Karpas-422 (cell line): ENCODE data around the gene TADA3. TPM values are rescaled to one million over a fixed set of nuclear protein-coding genes. Genes with fewer than 3 reads are reported as not detected.

Source experiments
- DNase-seq: peaks from one replicate; pipeline ENCODE4 v3.0.0-alpha.2; 2015
- H2AFZ ChIP-seq: fragments of 200-600 bp; sonication (generic); 2 replicates; pipeline ENCODE4 v1.6.1; 2014; ENCODE audit warnings: antibody characterized with exemption, low read length, mixed read lengths
- H3K27ac ChIP-seq: fragments of 200-600 bp; sonication (generic); 2 replicates; pipeline ENCODE4 v1.5.1; 2014; ENCODE audit warnings: mild to moderate bottlenecking, low read length, moderate library complexity
- H3K27me3 ChIP-seq: fragments of 200-600 bp; sonication (generic); 2 replicates; pipeline ENCODE4 v1.6.1; 2014; ENCODE audit warnings: low read length, mixed read lengths
- H3K36me3 ChIP-seq: fragments of 200-600 bp; sonication (generic); 2 replicates; pipeline ENCODE4 v1.6.1; 2014; ENCODE audit warnings: low read length, mixed read lengths; ENCODE audit not compliant: insufficient read depth
- H3K4me1 ChIP-seq: fragments of 200-600 bp; sonication (generic); 2 replicates; pipeline ENCODE4 v1.6.1; 2014; ENCODE audit warnings: mild to moderate bottlenecking, low read length, mixed read lengths
- H3K4me2 ChIP-seq: fragments of 200-600 bp; sonication (generic); 2 replicates; pipeline ENCODE4 v1.6.1; 2014; ENCODE audit warnings: low read length, low read depth, mild to moderate bottlenecking; ENCODE audit not compliant: poor library complexity, severe bottlenecking
- H3K4me3 ChIP-seq: fragments of 200-600 bp; sonication (generic); 2 replicates; pipeline ENCODE4 v1.5.1; 2014; ENCODE audit warnings: mild to moderate bottlenecking, antibody characterized with exemption, low read length, mixed read lengths
- H3K79me2 ChIP-seq: fragments of 200-600 bp; sonication (generic); 2 replicates; pipeline ENCODE4 v1.6.1; 2014; ENCODE audit warnings: mild to moderate bottlenecking, low read length, mixed read lengths
- H3K9ac ChIP-seq: fragments of 200-600 bp; sonication (generic); 2 replicates; pipeline ENCODE4 v1.6.0; 2014; ENCODE audit warnings: low read length
- H3K9me2 ChIP-seq: fragments of 200-600 bp; sonication (generic), shearing (Covaris generic); replicated peaks from 2 replicates; pipeline ENCODE4 v1.6.0; 2014; ENCODE audit warnings: mild to moderate bottlenecking, low read length, moderate library complexity; ENCODE audit not compliant: insufficient read depth
- H3K9me3 ChIP-seq: fragments of 300-700, 200-600 bp; sonication (generic); 2 replicates; pipeline ENCODE4 v1.6.1; 2014; ENCODE audit warnings: low read length, mixed read lengths
- H4K20me1 ChIP-seq: fragments of 200-600 bp; sonication (generic); 2 replicates; pipeline ENCODE4 v1.6.1; 2014; ENCODE audit warnings: mild to moderate bottlenecking, antibody characterized with exemption, low read length, low read depth; ENCODE audit not compliant: insufficient read depth
- total RNA-seq: library from RNA; depleted of rRNA; stranded (reverse); fragments of >200 nt; shearing (Covaris generic); gene quantifications from 2 replicates; pipeline ENCODE4 v1.2.3, GENCODE V29; 2014; ENCODE audit warnings: low replicate concordance

Gene TADA3
- total RNA-seq, 1 experiment from 2014 or later = 80.2 TPM

DNA sequence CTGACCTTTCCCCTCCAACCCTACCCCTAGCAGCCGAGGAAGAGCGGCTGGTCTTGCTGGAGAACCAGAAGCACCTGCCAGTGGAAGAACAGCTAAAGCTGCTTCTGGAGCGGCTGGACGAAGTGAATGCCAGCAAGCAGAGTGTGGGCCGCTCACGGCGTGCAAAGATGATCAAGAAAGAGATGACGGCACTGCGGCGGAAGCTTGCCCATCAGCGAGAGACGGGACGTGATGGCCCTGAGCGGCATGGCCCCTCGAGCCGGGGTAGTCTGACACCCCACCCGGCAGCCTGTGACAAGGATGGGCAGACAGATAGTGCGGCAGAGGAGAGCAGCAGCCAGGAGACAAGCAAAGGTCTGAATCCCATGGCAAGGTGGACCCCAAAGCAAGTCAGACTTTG, 48.7 kb downstream of the TADA3 start:
- no peak overlapping the region for H2AFZ ChIP-seq
- no peaks in the 10 kb centered on the region for H3K27me3 ChIP-seq
- no peak overlapping the region for H3K4me2 ChIP-seq
- no peak overlapping the region for H3K4me3 ChIP-seq
- H3K79me2 ChIP-seq = 0 out of 2 replicates have a peak, but pooled peaks cover under 1% of the 10 kb centered on the region
- H4K20me1 ChIP-seq = no peaks in the 10 kb centered on the region
- H3K27ac ChIP-seq = no peak overlapping the region
- H3K9me3 ChIP-seq = no peaks in the 10 kb centered on the region
- no peak for DNase-seq
- H3K36me3 ChIP-seq = peaks cover 58% of the 10 kb centered on the region; the same call in 1 of the 2 replicates
- no peak overlapping the region for H3K9ac ChIP-seq
- H3K9me2 ChIP-seq = no peaks in the 10 kb centered on the region
- H3K4me1 ChIP-seq = no peaks in the 10 kb centered on the region

DNA sequence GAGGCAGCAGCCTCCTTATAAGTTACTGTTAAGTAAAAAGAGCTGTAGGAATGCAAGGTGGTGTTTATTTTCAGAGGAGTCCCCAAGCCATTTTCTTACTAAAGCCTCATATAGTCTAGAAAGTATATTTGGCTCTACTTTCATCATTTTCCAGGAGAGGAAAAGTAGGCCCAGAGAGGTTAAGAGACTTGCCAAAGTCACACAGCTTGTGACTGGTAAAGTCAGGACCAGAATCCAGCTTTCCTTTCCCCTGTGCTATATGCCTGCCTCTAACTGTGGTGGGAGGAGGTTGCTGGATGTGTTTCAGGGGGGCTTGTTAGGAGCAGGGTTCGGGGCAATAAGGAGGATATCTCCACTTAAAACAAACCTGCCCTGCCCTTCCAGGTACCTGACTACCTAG, 49.7 kb downstream of the TADA3 start:
- no peak overlapping the region for H2AFZ ChIP-seq
- H3K4me2 ChIP-seq = no peak overlapping the region
- no peaks in the 10 kb centered on the region for H4K20me1 ChIP-seq
- H3K9me3 ChIP-seq = no peaks in the 10 kb centered on the region
- H3K4me3 ChIP-seq = no peak overlapping the region
- H3K27me3 ChIP-seq = no peaks in the 10 kb centered on the region
- peaks cover 55% of the 10 kb centered on the region; the same call in 1 of the 2 replicates for H3K36me3 ChIP-seq
- H3K79me2 ChIP-seq = 0 out of 2 replicates have a peak, but pooled peaks cover 4% of the 10 kb centered on the region
- H3K4me1 ChIP-seq = no peaks in the 10 kb centered on the region
- no peak overlapping the region for H3K27ac ChIP-seq
- no peaks in the 10 kb centered on the region for H3K9me2 ChIP-seq
- no peak overlapping the region for H3K9ac ChIP-seq
- no peak for DNase-seq

DNA sequence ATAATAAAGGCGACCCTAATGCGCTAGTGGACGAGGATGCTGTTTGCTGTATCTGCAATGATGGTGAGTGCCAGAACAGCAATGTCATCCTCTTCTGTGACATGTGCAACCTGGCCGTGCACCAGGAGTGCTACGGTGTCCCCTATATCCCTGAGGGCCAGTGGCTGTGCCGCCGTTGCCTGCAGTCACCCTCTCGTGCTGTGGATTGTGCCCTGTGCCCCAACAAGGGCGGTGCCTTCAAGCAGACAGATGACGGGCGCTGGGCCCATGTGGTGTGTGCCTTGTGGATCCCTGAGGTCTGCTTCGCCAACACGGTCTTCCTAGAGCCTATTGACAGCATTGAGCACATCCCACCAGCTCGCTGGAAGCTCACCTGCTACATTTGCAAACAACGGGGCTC, 53.1 kb downstream of the TADA3 start:
- H3K27me3 ChIP-seq = no peaks in the 10 kb centered on the region
- H3K79me2 ChIP-seq = peaks cover 32% of the 10 kb centered on the region
- no peak overlapping the region for H3K27ac ChIP-seq
- H3K4me2 ChIP-seq = no peak overlapping the region
- no peak overlapping the region for H3K4me3 ChIP-seq
- H3K4me1 ChIP-seq = no peaks in the 10 kb centered on the region
- no peak for DNase-seq
- no peak overlapping the region for H3K9ac ChIP-seq
- H4K20me1 ChIP-seq = no peaks in the 10 kb centered on the region; the same call in 1 of the 2 replicates
- no peaks in the 10 kb centered on the region for H3K9me3 ChIP-seq
- no peak overlapping the region for H2AFZ ChIP-seq
- H3K36me3 ChIP-seq = peaks cover 57% of the 10 kb centered on the region; the same call in 1 of the 2 replicates
- no peaks in the 10 kb centered on the region for H3K9me2 ChIP-seq

DNA sequence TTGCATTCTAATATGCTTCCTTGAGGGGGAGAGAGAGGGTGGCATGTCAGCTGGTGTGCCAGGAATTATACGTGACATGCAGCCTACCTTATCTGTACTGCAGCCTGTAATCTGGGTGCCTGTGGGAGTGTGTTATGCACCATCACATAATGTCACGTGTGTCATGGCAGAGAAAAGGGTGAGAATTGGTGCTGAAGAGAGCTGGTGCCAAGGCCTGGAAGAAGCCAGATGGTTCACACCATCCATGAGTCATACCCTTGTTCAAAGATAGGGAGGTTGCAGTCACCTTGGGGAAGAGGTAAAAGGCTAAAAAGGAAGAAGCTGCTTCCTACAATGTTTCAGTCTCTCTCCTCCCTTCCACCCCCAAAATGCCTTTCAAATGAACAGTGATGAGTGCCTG, 55.4 kb downstream of the TADA3 start:
- no peak overlapping the region for H3K4me3 ChIP-seq
- peaks cover 13% of the 10 kb centered on the region for H4K20me1 ChIP-seq
- no peaks in the 10 kb centered on the region for H3K9me2 ChIP-seq
- no peak overlapping the region for H3K27ac ChIP-seq
- H3K9ac ChIP-seq = no peak overlapping the region
- H2AFZ ChIP-seq = no peak overlapping the region
- peaks cover 11% of the 10 kb centered on the region for H3K4me1 ChIP-seq
- H3K36me3 ChIP-seq = peaks cover 45% of the 10 kb centered on the region; the same call in 1 of the 2 replicates
- H3K79me2 ChIP-seq = peaks cover 55% of the 10 kb centered on the region
- no peak overlapping the region for H3K4me2 ChIP-seq
- H3K27me3 ChIP-seq = no peaks in the 10 kb centered on the region
- DNase-seq = no peak
- no peaks in the 10 kb centered on the region for H3K9me3 ChIP-seq

DNA sequence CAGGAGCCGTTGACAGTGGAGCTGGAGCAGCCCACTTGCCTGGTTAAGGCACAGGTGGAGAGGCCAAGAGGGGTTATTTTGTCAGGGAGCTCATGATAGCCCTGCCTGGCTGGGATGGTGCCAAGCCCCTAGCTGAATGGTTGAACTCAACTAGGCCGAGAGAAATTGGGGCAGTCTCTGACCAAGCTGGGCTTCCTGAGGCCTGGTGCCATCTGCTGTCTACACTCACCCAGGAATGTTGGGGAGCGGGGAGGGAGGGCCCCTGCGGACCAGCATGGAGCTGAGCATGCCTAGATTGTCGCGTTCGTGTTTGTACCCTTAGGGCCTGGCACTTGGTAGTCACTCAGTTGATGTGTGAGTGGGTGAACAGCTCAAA, 59.5 kb downstream of the TADA3 start:
- H3K79me2 ChIP-seq = peaks cover 54% of the 10 kb centered on the region

DNA sequence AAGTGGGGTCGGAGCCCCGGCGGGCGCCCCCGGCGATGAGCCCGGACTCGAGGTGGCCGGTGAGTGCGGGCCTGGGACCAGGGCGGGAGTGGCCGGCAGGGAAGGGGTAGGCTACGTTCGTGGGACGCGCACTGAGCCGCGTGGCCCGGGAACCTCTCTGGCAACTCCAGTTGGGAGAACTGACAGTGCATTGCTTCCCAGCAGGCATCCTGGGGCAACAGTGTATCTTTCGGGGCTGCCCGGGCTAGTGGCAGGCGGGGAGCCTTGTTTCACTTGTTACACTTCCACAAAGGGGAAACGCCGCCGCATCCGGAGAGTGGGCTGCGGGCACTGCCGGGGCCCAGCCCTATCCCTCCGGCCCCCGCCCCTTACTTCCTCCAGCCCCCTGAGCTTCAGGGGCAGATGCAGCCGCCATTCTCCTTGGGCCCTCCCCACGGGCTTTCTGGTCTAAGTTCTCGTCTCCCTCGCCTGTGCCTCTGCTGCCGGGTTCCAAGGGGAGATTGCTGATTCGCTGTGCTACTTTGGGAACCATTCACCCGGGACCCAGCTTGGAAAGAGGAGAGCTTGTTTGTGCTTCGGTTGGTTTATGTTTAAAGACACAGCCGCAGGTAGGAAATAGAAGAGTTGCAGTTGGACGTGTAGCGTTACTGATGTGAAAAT, 60.1 kb downstream of the TADA3 start:
- H3K79me2 ChIP-seq = peaks cover 51% of the 10 kb centered on the region
- DNase-seq = peak; percentile 79
- peak overlapping the region; percentile 95 for H3K9ac ChIP-seq
- H2AFZ ChIP-seq = no peak overlapping the region
- peak overlapping the region; percentile 96 for H3K4me3 ChIP-seq
- H3K9me2 ChIP-seq = no peaks in the 10 kb centered on the region
- peaks cover 13% of the 10 kb centered on the region for H4K20me1 ChIP-seq
- peak overlapping the region; percentile 74 for H3K27ac ChIP-seq
- H3K4me2 ChIP-seq = peak overlapping the region; percentile 95
- peaks cover 18% of the 10 kb centered on the region for H3K4me1 ChIP-seq
- H3K9me3 ChIP-seq = no peaks in the 10 kb centered on the region
- H3K27me3 ChIP-seq = no peaks in the 10 kb centered on the region
- peaks cover 21% of the 10 kb centered on the region; the same call in 1 of the 2 replicates for H3K36me3 ChIP-seq

More for the DNA sequence above, 59.5 kb downstream of the TADA3 start:
- no peaks in the 10 kb centered on the region for H3K9me3 ChIP-seq
- H3K27me3 ChIP-seq = no peaks in the 10 kb centered on the region
- H2AFZ ChIP-seq = no peak overlapping the region
- peak overlapping the region; percentile 74; the same call in 1 of the 2 replicates for H3K27ac ChIP-seq
- H3K9ac ChIP-seq = peak overlapping the region; percentile 95
- no peak for DNase-seq
- peaks cover 23% of the 10 kb centered on the region; the same call in 1 of the 2 replicates for H3K36me3 ChIP-seq
- peaks cover 13% of the 10 kb centered on the region for H4K20me1 ChIP-seq
- peak overlapping the region; percentile 95 for H3K4me2 ChIP-seq
- H3K9me2 ChIP-seq = no peaks in the 10 kb centered on the region
- peak overlapping the region; percentile 96 for H3K4me3 ChIP-seq
- peaks cover 18% of the 10 kb centered on the region for H3K4me1 ChIP-seq

DNA sequence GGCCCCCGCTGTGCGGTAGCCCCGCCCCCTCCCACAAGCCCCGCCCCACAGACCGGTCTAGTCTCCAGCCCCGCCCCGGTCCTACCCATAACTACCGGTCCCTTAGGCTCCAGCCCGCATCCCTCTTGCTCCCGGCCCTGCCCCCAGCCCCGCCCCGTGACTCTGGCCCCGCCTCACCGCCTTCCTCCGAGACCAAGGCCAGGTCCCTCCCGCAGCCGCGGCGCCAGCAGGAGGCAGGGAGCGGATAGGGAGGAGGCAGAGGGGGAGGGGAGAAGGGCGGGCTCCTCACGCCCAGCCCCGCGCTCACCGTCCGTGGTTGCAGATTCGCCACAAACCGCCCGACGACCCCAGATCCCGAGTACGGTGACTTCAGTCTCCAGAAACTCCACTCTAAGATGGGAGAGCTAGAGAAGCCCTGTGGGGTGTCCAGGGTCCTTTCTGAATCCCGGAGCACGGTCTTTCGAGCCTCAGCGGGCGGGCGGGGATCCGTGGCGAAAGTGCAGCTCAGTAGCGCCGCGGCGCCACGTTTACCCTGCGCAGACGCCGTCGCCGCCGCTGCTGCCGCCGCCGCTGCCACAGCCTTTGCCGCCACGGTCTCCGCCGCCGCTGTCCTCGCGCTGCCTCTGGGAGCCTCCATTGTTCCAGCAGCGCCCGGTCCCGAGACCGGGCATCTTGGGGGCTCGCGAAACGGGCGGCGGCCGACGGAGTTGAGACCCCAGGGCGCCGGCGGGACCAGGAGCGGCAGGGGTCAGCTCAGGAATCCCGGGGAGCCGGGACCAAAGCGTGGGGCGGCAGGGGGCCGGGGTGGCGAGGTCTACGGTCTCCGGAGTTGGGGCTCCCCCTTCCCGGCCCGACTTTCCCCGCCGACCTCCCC, 60.8 kb downstream of the TADA3 start, which contains the start of gene BRPF1:
Gene BRPF1, plus strand, starts transcription at position 530 of the 874 bp plus-strand sequence. CDS start 2,406 bp downstream, outside the sequence.
- Histone ChIP-seq H3K4me3 (peak within 1 kb of the TSS; percentile 96), H3K4me1 (peaks cover 26% of the 10 kb centered on the region)

More for the DNA sequence above, 60.8 kb downstream of the TADA3 start, which contains the start of gene BRPF1:
- Histone ChIP-seq H3K27ac (peak within 1 kb of the TSS; percentile 74), H3K4me2 (peak within 1 kb of the TSS; percentile 95), H3K9me2 (no peaks in the 10 kb centered on the region), H3K9ac (peak within 1 kb of the TSS; percentile 95), H3K27me3 (no peaks in the 10 kb centered on the region), H3K36me3 (peaks cover 13% of the 10 kb centered on the region; the same call in 1 of the 2 replicates), H4K20me1 (peaks cover 13% of the 10 kb centered on the region), H2AFZ (peak within 1 kb of the TSS; percentile 94), H3K9me3 (no peaks in the 10 kb centered on the region), H3K79me2 (peaks cover 43% of the 10 kb centered on the region)
- DNase-seq = peak; percentile 100
